WERI-Rb-1 (cell line): ENCODE measurements around the gene SHD.
A peak's percentile ranks its signal among the peaks of the same experiment; 100 is the strongest.

Source experiments
- DNase-seq: peaks from one replicate; pipeline ENCODE4 v3.0.0-alpha.2; 2020
- H3K27ac ChIP-seq: fragments of 250-450 bp; sonication (Bioruptor Pico); 2 replicates; pipeline ENCODE4 v1.5.1; 2020; ENCODE audit warnings: mild to moderate bottlenecking, moderate library complexity
- H3K27me3 ChIP-seq: fragments of 250-450 bp; sonication (Bioruptor Pico); 2 replicates; pipeline ENCODE4 v1.5.1; 2021; ENCODE audit warnings: mild to moderate bottlenecking, low read depth, moderate library complexity; ENCODE audit not compliant: insufficient read depth, severe bottlenecking
- H3K36me3 ChIP-seq: fragments of 250-450 bp; sonication (Bioruptor Pico); 2 replicates; pipeline ENCODE4 v1.5.1; 2020; ENCODE audit warnings: mild to moderate bottlenecking, moderate library complexity
- H3K4me3 ChIP-seq: 2 replicates; pipeline ENCODE4 v1.5.1; 2011; ENCODE audit warnings: low read depth, mild to moderate bottlenecking, control low read depth, low read length
- H3K9me3 ChIP-seq: fragments of 250-450 bp; sonication (Bioruptor Pico); 2 replicates; pipeline ENCODE4 v1.5.1; 2021; ENCODE audit warnings: mild to moderate bottlenecking, moderate library complexity; ENCODE audit not compliant: severe bottlenecking
- CTCF ChIP-seq: IDR thresholded peaks from 2 replicates; pipeline ENCODE4 v1.5.1; 2011; ENCODE audit warnings: low read depth, mild to moderate bottlenecking, control low read depth, inconsistent platforms, low read length

Gene SHD

GRCh38 chr19:4305659-4306058 is 26.6 kb downstream of the SHD start:
- H3K4me3 ChIP-seq: no peak overlapping the region
- H3K36me3 ChIP-seq: peaks cover 17% of the 10 kb centered on the region
- no peak overlapping the region for H3K27ac ChIP-seq
- H3K27me3 ChIP-seq: no peaks in the 10 kb centered on the region
- H3K9me3 ChIP-seq: no peaks in the 10 kb centered on the region
- DNase-seq: no peak
- no peak for TF ChIP-seq CTCF

- H3K27ac ChIP-seq: no peak overlapping the region
- H3K4me3 ChIP-seq: no peak overlapping the region
- H3K27me3 ChIP-seq: no peaks in the 10 kb centered on the region
- peaks cover 30% of the 10 kb centered on the region for H3K36me3 ChIP-seq
- H3K9me3 ChIP-seq: no peaks in the 10 kb centered on the region
- peak; percentile 30 for DNase-seq
- no peak for TF ChIP-seq CTCF
Observed at GRCh38 chr19:4310247-4311121, 31.4 kb downstream of the SHD start.

- H3K4me3 ChIP-seq: no peak overlapping the region
- no peak for TF ChIP-seq CTCF
- H3K27me3 ChIP-seq: no peaks in the 10 kb centered on the region
- no peak overlapping the region for H3K27ac ChIP-seq
- peaks cover 36% of the 10 kb centered on the region for H3K36me3 ChIP-seq
- no peaks in the 10 kb centered on the region for H3K9me3 ChIP-seq
- DNase-seq: no peak
Observed at GRCh38 chr19:4313847-4314490, 34.9 kb downstream of the SHD start.

- Histone ChIP-seq H3K4me3 (no peak overlapping the region), H3K27me3 (no peaks in the 10 kb centered on the region), H3K36me3 (peaks cover 18% of the 10 kb centered on the region), H3K27ac (no peak overlapping the region), H3K9me3 (peaks cover 8% of the 10 kb centered on the region)
- no peak for TF ChIP-seq CTCF
- DNase-seq: no peak
Observed at GRCh38 chr19:4316956-4317355, 37.9 kb downstream of the SHD start.

- no peak for TF ChIP-seq CTCF
- H3K36me3 ChIP-seq: peaks cover 12% of the 10 kb centered on the region
- H3K9me3 ChIP-seq: peaks cover 8% of the 10 kb centered on the region
- no peak for DNase-seq
- no peak overlapping the region for H3K27ac ChIP-seq
- no peak overlapping the region for H3K4me3 ChIP-seq
- no peaks in the 10 kb centered on the region for H3K27me3 ChIP-seq
Observed at GRCh38 chr19:4318460-4318859, 39.4 kb downstream of the SHD start.
